SKM-1 (cell line): Measurements from ENCODE around the gene SLC4A4.

Experiments used
- DNase-seq: peaks from one replicate; lab custom pipeline; 2025; ENCODE audit not compliant: unreplicated experiment; lab: John Stamatoyannopoulos, UW

SLC4A4 gene

DNA sequence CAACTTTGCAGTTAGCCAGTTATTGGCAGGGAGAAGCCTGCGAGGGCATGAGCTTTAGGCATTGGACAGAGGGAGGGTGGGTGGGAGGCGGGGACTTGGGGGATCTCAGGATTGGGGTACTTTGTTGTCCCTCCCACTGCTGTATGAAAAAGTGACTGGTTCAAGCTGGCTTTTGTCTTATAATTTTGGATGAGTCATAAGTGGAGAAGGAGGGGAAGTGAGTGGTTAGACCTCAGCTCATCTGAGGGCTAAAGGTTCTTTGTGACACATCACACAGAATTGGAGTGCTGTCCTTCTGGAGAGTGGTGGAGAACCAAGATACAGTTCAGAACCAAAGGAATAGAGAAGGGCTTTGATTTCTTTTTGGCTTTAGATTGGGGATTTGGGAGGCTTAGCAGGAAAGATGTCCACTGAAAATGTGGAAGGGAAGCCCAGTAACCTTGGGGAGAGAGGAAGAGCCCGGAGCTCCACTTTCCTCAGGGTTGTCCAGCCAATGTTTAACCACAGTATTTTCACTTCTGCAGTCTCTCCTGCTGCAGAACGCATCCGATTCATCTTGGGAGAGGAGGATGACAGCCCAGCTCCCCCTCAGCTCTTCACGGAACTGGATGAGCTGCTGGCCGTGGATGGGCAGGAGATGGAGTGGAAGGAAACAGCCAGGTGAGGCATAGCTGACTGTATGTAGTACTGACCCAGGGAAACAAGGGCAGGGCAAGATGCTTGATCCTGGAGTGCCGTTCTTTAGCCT lies at the start of gene SLC4A4:
Gene SLC4A4 (plus strand): TSS at position 175 of the 748 bp plus-strand sequence.
- DNase-seq = no peak

DNA sequence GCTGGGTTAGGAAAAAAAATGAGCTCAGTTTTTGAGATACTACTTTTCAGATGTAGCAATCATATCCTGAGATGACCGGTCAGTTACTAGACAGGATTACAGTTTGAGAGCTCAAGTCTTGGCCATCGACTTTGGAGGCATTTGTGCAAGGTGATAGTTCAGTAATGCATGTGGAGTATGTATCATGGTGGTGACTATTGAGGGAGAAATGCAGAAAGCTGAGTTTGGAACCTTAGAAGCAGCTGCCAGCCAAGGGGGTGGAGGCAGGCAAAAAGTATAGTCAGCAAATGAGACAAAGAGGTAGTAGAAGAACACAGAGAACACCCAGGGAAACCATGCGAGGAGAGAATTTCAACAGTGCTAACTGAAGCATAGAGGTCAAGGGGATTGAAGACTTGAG lies 48.7 kb upstream of the SLC4A4 start:
- DNase-seq = no peak

DNA sequence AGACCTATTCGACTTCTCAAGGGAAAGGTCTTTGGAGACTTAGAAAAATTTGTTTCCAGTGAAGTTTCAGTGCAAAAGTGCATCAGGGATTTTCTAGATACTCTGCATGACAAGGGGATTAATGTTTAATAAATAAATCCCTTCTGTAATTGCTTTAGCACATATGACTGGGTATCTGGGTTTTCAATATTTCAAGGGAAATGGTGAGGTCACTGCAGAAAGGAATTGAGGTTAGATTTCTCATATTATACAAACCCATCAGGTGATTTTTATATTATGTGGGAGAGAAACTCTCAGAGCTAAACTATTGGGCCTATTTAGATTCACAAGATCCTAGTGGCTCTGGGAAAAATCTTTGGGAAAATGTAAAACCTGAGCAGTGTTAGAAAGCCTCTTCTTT lies 48.3 kb upstream of the SLC4A4 start:
- no peak for DNase-seq

DNA sequence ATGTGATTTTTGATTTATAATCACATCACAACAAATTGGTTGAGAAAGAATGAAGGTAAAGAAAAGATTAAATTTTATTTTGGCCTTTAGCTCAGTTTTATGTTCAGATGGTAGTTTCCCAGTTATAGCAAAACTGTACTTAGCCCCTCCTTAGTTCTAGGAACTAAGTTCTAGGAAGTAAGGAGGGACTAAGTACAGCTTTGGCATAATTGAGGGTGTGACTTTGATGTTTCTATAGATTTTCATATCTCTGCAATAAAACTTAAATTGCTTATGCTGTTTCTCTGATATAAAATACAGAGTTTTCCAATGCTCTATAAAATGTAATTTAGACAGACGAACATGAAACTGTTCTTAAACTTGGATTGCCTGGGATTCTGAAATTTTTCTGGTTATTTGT lies 46.6 kb upstream of the SLC4A4 start:
- no peak for DNase-seq

DNA sequence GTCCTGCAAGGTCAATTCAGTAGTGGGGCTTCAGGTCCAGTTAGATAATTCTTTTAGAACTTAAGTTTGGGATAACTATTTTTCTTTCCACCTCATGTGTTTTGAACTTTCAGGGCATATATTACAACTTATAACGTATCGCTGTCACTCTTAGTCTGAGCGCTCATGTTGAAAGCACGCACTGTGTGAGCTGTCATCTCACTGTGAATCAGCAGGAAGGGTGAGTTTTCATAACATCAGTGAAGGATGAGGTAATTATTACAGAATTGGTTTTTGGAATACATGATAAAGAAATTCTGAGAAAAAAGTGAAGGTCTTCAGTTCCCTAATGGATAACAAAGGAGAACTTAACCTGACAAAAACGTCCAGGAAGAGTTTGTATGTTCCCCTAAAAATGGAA lies 45.1 kb upstream of the SLC4A4 start:
- DNase-seq = no peak

DNA sequence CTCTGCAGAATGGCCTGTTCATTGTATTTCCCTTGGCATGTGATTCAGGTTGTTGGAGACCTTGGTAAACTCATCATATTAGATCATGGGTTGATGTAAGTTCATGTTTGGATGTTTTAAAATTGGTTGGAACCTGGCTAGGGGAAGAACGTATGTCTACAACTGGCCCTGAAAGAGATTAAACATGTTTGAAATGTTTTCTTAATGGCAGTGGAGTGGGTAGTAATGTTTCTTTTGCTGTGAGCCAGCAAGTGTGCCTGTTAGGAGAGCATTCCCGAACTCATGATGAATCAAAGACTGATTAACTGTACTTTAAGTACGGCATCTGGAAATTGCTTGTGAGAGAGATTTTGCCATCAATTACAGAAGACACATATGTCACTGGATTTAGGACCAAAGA lies 44.5 kb upstream of the SLC4A4 start:
- no peak for DNase-seq

DNA sequence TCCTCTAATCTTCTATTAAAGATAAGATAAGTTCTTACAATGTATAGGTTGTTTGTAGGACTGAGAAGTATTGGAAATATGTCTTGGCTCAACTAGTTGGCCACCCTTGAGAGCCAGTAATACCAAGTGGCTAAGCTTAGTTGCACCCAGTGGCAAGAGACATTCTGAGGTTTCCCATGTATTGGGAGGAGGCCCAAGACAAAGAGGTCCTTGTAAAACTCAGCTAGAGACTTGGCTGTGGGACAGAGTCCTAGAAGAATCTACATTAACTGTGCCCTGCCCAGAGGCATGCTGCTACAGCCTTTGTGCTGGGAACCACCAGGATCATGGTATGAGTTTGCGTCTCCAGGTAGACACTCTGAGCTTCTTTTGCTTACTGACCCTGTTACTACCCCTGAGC lies 41.9 kb upstream of the SLC4A4 start:
- no peak for DNase-seq

DNA sequence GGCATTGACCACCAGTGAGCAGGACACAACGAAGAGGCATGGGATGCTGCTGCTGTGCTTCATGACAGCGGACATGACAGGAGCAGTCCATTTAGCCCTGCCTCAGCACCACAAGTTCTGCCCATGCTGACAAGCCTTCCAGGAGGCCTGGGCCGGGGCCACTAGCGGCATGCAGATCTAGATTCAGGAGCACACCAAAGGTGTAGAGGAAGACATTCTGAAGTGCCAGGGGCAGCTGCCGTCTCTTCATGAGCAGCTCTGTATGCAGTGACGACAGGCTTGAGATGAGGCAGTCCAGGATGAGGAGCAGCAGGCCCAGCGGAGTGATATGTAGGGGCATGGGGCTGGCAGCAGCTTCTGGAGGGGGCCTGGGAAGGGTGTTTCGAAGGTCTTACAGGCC lies 38.5 kb upstream of the SLC4A4 start:
- DNase-seq = no peak

DNA sequence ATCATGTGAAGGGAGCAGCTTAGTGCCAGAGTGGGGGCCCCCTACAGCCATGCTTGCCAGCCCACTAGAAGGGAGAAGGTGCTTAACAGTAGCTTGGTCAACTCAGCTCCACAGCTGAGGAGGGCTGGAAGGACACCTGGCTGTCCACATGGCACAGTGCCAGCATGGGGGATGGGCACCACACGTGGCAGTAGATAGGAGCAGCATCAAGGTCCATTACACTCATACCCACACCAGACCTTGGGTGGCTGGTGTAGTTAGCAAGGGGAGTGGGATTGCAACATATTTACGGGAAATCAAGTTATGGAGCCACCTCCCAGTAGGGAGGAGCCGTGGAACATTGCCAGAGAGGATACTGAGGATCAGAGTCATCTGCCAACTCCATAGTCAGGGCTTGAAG lies 37.9 kb upstream of the SLC4A4 start:
- DNase-seq = no peak

DNA sequence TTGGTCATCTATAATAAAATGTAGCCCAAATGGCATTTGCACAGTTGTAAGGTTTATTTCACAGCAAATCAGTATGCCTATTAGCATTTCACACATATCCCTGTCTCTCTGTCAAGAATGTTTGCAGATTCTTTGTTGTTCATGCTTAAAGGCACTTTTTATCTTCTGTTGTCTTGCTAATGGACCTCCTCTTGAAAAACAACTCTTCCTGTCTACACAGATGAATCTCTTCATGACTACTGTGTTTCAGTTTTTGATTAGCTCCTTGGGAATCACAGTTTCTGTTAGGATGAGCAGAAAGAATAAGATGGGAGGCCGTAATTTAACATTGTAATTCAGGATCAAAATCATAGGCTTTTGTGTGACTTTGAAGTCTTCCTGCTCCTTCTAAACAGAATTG lies 35.5 kb upstream of the SLC4A4 start:
- no peak for DNase-seq

DNA sequence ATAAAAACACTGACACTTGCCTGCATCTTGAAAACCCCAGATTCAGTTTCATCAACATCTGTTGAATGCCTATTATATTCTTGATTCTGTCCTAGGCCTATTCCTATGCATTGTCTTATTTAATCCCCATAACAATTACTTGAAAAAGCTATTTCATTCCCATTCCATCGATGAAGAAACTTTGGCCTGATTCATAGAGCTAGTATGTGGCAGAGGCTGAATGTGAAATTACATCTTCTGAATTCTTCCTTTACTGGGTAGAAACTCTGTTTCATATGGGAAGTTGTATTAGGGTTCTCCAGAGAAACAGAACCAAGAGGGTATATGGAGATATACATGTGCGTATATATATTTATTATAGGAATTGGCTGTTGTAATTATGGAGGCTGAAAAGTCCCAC lies 35.0 kb upstream of the SLC4A4 start:
- DNase-seq = no peak

DNA sequence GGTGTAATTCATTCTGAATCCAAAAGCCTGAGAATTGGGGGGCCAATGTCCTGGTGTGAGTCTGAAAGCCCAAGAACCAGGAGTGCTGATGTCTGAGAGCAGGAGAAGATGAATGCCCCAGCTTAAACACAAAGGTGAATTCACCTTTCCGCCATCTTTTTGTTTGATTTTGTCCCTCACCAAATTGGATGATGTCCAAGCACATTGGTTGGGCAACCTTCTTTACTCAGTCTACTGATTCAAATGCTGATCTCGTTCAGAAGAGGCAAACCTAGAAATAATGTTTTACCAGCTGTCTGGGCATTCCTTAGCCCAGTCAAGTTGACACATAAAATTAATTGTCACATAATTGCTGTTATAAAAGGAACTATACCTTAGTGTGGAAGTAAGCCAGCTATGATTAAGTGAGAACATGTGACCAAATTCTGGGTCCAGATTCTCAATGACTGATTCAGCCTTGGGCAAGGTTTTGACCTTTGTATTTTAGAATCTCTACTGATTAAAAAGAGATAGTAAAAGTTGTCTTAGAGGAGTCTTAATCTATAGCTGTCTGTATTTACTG lies 34.5 kb upstream of the SLC4A4 start:
- DNase-seq = no peak

DNA sequence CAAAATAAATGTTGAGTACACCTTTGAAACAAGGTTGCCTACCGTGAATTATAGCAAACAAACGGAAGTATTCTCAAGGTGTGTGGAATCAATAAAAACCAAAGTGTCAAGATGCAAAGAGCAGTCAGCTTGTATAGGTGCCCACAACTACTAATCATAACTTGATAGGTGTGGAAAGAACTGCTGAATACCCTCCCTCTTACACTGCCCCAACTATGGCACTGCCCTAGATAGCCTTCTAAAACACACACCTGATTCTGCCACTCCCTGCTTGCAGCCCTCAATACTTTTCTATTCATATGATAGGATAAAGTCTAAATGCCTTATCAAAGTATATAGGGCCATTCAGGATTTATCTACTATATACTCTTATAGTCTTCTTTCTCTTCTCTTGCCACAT lies 31.1 kb upstream of the SLC4A4 start:
- no peak for DNase-seq

DNA sequence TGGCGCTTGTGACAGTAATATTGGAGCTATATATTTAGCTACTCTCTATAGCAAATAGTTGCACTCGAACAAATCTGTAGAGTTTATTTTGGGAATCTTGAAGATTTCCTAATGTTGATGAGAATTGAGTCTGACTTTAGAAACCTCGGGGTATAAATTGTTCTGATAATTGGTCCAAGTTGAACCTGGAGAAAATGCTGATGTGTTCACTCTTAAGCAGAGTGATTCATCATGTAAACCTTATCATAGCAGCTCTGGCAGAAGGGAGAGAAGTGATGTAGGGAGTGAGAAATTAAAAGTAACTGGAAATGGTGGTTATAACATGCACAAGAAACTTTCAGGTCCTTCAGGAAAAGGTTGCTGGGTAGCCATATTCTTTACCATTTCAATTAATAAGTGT lies 16.4 kb upstream of the SLC4A4 start:
- no peak for DNase-seq

DNA sequence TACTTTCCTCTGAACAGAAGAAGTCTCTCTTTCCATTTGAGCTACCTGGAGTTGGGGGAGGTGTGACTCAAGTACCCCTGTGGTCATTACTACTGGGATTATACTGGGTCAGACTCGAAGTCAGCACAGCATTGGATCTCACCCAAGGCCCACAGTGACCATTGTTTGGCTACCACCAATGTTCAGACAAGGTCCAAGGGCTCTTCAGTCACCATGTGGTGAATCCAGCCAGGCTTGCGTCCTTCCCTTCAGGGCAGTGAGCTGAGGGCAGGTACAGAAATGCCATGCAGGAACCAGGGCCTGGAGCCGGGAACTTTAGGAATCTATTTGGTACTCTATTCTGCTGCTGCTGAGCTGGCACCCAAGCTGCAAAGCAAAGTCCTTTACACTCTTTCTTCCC lies 5.5 kb upstream of the SLC4A4 start:
- no peak for DNase-seq

DNA sequence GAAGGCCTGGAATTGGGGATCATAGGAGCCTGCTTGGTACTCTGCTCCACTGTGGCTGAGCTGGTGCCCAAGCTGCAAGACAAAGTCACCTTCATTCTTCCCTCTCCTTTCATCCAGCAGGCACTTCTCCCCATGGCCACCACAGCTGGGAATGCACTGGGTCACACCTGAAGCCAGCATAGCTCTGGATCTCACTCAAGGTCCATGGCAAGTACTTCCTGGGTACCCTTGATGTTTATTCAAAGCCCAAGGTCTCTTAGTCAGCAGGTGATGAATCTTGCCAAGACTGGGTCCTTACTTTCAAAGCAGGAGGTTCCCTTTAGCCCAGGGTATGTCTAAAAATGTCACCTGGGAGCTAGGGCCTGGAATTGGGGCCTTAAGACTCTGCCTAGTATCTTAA lies 4.9 kb upstream of the SLC4A4 start:
- no peak for DNase-seq

DNA sequence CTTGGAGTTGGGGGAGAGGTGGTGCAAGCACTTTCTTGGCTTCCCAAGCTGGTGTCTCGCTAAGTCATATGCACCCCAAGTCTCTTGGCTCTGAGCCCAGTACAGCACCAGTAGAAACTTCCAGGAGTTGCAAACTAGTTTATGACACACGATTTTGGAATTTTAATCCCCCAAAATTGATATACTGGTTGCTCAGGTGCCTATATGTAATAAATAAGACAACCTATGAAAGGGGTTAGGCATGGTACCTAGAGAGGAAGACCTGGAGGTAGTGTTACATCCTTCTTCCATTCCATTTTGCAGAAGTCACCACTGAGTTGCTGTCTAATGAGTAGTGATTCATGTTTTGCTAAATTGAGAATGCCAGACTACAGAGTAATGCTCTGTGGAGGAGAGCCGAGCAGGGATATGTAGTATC lies 4.3 kb upstream of the SLC4A4 start:
- no peak for DNase-seq

DNA sequence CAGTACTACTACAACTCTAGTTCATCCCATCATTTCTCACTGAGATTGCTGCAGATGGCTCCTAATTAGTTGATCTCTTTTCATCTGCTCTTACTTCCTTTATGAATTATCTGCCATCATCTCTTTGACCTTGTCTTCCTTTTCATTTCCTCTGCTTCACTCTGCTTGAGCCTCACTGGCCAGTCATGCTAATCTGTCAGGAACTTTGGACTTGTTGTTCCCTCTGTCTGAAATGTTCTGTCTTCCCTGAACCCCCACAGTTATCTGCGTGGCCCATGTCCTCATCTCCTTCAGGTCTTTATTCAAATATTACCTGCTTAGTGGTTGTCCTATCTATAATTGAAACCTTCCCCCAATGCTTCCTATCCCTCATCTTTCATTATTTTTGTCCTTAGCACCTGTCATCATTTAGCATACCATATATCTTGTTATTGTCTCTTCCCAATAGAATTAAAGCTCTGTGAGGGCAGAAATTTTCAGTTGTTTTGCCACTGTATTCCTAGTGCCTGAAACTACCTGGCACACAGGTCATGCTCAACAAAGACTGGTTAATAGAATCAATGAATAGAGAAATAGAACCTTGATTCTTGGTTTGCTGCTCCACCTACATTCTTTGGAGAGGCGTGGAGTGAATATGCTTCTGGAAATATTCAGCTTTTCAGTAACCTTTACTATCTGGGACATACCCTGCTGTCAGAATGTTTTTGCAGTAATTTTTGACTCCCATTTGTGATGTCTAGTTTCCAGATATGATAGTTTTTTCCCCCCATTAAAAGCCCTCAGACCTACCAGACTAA lies 5.0 kb downstream of the SLC4A4 start:
- DNase-seq = no peak

DNA sequence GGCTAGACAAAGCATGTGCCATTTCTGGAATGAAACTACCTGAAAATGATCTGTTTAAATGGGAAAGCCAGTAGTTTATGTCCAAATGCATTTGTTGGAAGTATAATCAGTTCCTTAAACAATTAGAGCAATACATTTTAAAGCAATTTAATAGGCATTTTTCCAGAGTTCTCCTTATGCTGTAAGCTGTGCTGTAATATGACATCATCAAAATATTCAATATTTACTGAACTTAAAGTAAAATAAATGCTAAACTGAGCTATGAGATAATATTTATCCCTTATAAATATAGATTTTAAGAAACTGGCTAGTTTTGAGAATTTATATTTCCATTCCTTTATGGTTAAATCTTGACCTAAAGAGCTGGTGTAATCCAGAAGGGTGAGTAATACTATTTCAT lies 7.9 kb downstream of the SLC4A4 start:
- DNase-seq = no peak

DNA sequence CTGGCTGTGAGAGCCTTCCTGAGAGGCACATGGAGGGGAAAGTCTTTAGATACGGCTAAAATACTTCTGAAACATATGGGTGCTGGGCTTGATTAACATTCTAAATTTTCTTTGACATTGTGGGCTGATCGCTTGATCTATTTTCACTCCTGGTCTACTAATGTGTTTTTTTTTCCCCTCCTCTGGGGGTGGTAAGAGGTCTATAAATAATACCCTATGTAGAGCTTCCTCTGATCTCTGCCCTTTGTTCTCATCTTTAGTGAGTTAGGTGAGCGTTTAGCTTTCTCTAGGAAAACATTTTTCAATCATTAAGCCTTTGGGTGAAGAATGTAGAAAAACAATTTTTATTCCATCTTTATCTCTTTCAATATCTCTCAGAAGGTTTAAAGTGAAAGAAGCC lies 9.8 kb downstream of the SLC4A4 start:
- no peak for DNase-seq

DNA sequence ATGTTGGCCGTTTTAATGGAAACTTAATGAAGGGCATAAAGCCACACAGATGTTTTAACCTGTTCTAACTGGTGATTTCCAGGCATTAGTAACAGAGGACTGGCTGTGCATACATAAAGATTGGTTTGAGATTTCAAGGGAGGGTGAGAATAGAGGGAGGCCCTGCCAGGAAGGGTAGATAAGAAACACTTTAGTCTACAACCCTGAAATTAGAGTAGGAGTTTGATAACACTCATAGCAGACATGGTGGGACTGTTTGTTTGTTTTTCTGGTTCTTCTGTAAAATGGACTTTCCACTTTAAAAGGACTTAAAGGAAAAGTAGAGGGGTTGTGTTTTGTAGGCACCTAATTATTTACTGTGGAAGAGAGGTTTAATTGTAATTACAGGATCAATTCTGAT lies 16.2 kb downstream of the SLC4A4 start:
- DNase-seq = no peak

DNA sequence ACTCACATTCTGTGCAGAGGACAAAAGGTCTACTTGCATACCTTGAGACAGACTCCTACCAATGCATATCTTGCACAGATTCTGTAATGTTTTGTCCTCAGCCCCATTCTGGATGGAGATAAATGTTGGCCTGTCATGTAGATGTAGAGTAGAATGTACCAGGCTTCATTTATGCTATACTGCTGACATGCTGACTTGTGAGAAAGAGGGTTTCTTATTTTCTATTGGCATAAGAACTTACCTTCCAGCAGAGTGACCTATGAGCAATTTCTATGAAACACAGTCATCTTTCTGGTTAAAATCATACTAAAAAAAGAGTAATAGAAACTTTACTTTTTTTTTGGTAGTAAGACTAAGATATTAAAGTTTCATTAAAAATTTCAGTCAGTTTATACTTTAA lies 17.2 kb downstream of the SLC4A4 start:
- DNase-seq = no peak
